ENCODE data around the gene FOXM1. TPM values are rescaled to one million over a fixed set of nuclear protein-coding genes. Genes with fewer than 3 reads are reported as not detected.

Gene FOXM1, protein sequence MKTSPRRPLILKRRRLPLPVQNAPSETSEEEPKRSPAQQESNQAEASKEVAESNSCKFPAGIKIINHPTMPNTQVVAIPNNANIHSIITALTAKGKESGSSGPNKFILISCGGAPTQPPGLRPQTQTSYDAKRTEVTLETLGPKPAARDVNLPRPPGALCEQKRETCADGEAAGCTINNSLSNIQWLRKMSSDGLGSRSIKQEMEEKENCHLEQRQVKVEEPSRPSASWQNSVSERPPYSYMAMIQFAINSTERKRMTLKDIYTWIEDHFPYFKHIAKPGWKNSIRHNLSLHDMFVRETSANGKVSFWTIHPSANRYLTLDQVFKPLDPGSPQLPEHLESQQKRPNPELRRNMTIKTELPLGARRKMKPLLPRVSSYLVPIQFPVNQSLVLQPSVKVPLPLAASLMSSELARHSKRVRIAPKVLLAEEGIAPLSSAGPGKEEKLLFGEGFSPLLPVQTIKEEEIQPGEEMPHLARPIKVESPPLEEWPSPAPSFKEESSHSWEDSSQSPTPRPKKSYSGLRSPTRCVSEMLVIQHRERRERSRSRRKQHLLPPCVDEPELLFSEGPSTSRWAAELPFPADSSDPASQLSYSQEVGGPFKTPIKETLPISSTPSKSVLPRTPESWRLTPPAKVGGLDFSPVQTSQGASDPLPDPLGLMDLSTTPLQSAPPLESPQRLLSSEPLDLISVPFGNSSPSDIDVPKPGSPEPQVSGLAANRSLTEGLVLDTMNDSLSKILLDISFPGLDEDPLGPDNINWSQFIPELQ
- total RNA-seq: 1 to 10 TPM in 1 of 4 donors, under 1 TPM in 3; 0.09 to 4.3 (median 0.50) TPM

DNA sequence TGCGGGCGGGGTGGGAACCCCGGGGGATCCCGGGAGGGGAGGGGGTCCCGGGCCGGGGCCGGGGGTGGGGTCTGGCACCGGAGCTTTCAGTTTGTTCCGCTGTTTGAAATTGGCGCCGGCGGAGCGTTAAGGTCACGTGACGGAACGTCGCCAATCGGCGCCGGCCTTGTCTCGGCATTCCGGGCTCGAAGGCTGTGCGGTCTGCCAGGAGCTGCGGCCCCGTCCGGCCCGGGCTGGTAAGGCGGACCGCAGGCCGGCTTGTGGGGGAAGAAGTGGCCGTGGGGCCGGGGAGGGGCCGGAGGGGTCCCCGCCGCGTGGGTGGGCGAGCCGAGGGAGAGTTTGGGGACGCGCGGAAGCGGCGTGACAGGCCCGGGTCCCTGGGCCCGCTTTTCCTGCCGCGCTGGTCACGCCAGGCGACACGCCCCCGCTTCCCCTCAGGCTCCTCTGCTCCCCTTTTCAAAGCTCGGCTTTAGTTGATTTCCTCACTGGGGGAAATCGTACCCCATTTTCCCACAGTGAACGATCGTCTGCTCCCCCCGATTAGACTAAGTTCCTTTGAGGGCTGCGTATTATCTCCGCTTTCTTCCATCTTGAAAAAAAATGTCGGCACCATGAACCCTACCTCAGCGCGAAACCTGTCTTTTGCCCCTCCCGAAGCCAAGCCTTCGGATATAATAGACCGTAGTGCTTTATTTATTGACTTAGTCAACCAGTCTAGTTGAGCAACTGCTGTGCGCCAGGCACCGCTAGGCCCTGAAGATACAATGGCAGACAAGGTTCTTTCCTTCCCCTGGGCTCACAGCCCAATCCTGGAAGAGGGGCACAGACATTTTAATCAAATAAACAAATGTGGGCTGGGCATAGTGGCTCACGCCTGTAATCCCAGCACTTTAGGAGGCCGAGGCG, at the start of gene FOXM1, which contains the start of gene RHNO1:
TSS of gene FOXM1 (minus strand) at position 128 of the 906 bp plus-strand sequence. CDS start 2,696 bp downstream, outside the sequence.
TSS of gene RHNO1 (plus strand) at position 177 of the 906 bp plus-strand sequence. CDS start 8,144 bp downstream, outside the sequence.
- peak; percentile 87 for ATAC-seq (ENCODE audit: low FRiP score)
- TF ChIP-seq, protein P1, sequence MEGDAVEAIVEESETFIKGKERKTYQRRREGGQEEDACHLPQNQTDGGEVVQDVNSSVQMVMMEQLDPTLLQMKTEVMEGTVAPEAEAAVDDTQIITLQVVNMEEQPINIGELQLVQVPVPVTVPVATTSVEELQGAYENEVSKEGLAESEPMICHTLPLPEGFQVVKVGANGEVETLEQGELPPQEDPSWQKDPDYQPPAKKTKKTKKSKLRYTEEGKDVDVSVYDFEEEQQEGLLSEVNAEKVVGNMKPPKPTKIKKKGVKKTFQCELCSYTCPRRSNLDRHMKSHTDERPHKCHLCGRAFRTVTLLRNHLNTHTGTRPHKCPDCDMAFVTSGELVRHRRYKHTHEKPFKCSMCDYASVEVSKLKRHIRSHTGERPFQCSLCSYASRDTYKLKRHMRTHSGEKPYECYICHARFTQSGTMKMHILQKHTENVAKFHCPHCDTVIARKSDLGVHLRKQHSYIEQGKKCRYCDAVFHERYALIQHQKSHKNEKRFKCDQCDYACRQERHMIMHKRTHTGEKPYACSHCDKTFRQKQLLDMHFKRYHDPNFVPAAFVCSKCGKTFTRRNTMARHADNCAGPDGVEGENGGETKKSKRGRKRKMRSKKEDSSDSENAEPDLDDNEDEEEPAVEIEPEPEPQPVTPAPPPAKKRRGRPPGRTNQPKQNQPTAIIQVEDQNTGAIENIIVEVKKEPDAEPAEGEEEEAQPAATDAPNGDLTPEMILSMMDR (IDR thresholded peaks at IDR 0.05): no peak

DNA sequence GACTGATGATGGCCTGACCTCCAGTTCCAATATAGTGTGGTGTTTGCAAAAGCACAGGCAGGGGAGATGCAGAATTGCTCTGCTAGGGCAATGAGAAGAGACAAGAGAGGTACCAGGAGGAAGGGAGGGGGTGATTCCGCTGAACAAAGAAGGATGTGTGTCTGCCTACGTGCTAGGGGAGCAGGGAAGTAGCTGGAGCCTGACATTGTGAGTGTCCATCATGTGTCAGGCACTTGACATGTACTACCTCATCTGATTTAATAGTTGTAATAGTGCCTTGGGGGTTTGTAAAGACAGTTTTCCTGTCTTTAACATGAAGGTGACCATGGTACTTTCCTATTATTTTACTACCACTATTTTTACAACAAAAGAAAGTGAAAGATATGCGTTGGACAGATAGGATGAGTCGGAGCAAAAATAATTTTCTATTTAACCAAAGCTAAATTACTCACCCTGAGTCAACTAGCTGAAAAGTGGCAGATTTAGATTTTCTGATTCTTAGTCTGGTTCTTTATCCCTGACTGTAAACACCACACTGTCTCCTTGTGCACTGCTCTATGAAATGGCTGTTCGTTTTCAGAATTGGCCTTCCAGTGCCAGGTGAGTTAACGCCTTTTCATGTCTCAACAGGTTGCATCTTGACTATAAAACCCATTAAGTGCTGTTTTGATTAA, 48.5 kb upstream of the FOXM1 start:
- no peak for ATAC-seq (ENCODE audit: low FRiP score)
- TF ChIP-seq, protein P1 (IDR thresholded peaks at IDR 0.05): no peak
- DNase-seq (ENCODE audit: low spot score): no peak

More for the DNA sequence above, at the start of gene FOXM1, which contains the start of gene RHNO1:
- peak; percentile 71 for DNase-seq (ENCODE audit: low spot score)

DNA sequence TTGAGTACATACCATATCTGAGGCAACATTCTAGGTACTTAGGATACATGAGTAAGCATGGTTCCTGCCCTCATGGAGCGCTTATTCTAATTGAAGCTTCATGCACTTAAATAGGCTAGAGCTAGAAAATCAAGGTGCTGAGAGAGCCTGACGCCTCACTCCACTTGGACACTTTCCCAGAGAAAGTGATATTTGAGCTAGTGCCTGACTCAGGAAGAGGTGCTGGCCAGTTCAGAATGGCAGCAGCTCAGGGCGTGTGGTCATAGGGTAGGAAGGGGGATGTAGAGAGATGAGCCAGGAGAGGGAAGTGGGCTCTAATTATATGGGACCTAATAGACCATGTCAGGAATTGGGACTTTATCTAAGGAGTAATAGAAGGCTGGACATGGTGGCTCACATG, 47.0 kb upstream of the FOXM1 start:
- ATAC-seq (ENCODE audit: low FRiP score) (no peak), DNase-seq (ENCODE audit: low spot score) (no peak)
- TF ChIP-seq, protein P1 (IDR thresholded peaks at IDR 0.05): no peak

DNA sequence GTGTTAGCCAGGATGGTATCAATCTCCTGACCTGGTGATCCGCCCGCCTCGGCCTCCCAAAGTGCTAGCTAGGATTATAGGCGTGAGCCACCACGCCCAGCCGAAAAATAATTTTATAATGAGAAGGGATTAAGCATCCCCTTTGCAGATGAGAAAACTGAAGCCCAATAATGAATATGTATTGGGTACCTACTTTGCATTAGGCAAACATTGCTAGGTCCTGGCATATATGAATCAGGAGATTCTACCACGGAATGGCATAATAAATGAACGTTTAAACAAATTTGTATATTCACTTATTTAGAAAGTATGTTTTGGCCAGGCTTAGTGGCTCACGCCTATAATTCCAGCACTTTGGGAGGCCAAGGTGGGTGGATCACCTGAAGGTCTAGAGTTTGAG, 46.1 kb upstream of the FOXM1 start:
- ATAC-seq (ENCODE audit: low FRiP score) (no peak), DNase-seq (ENCODE audit: low spot score) (no peak)
- TF ChIP-seq, protein P1 (IDR thresholded peaks at IDR 0.05): no peak

DNA sequence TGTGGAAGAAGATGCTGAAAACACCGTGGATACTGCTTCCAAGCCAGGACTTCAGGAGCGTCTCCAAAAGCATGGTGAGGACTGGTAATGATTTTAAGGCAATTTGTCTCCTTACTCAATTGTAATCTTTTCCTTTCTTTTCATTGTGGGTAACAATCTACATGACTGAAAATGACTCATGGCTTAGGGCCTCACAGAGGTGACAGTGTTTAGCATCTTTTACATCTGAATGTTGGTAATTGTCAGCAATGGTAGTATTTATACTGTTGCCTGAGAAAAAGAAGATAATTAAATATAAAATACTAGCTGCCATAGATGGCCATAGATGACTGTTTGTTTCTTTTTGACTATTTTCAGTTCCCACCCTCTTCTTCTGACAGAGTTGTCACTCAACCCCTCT, 45.4 kb upstream of the FOXM1 start:
- no peak for ATAC-seq (ENCODE audit: low FRiP score)
- TF ChIP-seq, protein P1 (IDR thresholded peaks at IDR 0.05): no peak

DNA sequence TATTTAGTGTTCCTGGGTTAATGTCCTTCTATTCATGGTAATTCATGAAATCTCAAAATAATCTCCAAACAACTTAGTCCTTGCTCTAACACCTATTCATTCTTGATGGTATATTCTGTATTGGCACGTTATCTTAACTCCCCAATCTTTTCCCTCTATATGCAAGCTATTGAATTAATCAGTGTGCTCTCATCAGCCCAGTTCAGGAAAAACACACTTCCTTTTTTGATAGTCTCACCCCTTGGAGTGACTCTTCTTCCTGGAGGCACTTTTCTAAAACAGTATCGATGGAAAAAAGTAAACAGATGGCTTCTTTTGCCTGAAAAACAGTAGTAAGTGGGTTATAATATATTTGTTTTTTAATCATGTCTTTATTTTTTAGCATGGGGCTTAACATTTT, 42.3 kb upstream of the FOXM1 start:
- ATAC-seq (ENCODE audit: low FRiP score) (no peak), DNase-seq (ENCODE audit: low spot score) (no peak)
- TF ChIP-seq, protein P1 (IDR thresholded peaks at IDR 0.05): no peak

More for the DNA sequence above, 45.4 kb upstream of the FOXM1 start:
- no peak for DNase-seq (ENCODE audit: low spot score)
